Stimulated activated effector memory CD8-positive, alpha-beta T cell treated with anti-CD3 and anti-CD28 coated beads, Interleukin-12 subunit alpha, Interleukin-12 subunit beta, amount 100 ng/mL, for 72 hours (primary cell): ENCODE measurements around the gene PFN1.

Source experiments
- ATAC-seq: fragments of 150-1000 bp; cut with Tn5 transposase; 2 replicates; pipeline ENCODE4 v1.10.0; 2021
- DNase-seq, 2 donors: peaks; one replicate each; pipeline ENCODE4 v3.0.0; 2021 to 2022; ENCODE audit warnings: low spot score in 2 of 2
- H3K27ac Mint-ChIP-seq: one replicate; pipeline ENCODE4 v1.8.0; 2022; ENCODE audit warnings: mild to moderate bottlenecking, mixed read lengths
- H3K36me3 Mint-ChIP-seq: one replicate; pipeline ENCODE4 v1.8.0; 2022; ENCODE audit warnings: mild to moderate bottlenecking, mixed read lengths
- H3K4me1 Mint-ChIP-seq: one replicate; pipeline ENCODE4 v1.8.0; 2022; ENCODE audit warnings: mixed read lengths
- H3K4me3 Mint-ChIP-seq: one replicate; pipeline ENCODE4 v1.8.0; 2022; ENCODE audit warnings: mild to moderate bottlenecking, mixed read lengths
- H3K9me3 Mint-ChIP-seq: one replicate; pipeline ENCODE4 v1.8.0; 2022; ENCODE audit warnings: mixed read lengths

The PFN1 gene

DNA sequence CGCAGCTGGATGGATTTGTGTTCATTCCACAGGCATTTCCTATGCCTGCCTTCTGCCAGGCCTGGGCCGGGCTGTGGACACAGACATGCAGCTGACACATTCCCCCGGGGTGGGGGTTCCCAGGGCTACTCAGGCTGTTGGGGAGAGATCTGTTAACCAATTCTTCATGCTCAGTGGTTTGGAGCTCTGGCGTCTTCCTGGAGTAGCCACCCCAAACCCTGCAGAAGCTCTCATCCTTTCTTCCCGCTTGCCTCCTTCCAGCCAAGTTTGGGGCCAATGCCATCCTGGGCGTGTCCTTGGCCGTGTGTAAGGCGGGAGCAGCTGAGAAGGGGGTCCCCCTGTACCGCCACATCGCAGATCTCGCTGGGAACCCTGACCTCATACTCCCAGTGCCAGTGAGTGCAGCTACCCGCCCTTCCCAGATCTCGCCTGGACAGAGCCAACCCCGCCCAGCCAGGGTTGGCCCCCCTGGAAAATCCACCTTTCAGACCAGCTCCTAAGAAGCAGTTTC lies 5.2 kb upstream of the PFN1 start:
- H3K27ac Mint-ChIP-seq, result no peak overlapping the region
- H3K36me3 Mint-ChIP-seq, result peaks cover 20% of the 10 kb centered on the region
- peaks cover 22% of the 10 kb centered on the region for H3K4me1 Mint-ChIP-seq
- no peaks in the 10 kb centered on the region for H3K9me3 Mint-ChIP-seq
- no peak for DNase-seq
- no peak for ATAC-seq
- H3K4me3 Mint-ChIP-seq, result no peak overlapping the region

DNA sequence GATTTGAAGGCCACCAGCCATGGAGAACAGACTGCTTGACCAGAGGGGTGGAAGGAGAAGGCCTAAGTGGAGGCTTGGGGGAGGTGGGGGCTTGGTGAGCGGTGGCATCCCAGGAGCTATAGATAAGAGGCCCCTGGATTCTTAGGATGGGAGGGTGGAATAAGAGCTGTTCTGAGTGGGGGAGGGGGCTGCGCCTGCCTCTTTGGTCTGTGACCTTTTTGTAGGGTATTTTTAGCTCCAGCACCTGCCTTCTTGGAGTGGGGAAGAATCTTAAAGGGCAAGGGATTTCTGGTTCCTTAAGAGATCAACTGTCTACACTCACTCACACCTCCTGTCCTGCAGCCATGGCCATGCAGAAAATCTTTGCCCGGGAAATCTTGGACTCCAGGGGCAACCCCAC lies 3.2 kb upstream of the PFN1 start:
- DNase-seq (no peak), ATAC-seq (no peak)
- peak overlapping the region; percentile 99 for H3K27ac Mint-ChIP-seq
- peak overlapping the region; percentile 93 for H3K4me3 Mint-ChIP-seq
- peaks cover 31% of the 10 kb centered on the region for H3K4me1 Mint-ChIP-seq
- peaks cover 34% of the 10 kb centered on the region for H3K36me3 Mint-ChIP-seq
- H3K9me3 Mint-ChIP-seq, result no peaks in the 10 kb centered on the region

DNA sequence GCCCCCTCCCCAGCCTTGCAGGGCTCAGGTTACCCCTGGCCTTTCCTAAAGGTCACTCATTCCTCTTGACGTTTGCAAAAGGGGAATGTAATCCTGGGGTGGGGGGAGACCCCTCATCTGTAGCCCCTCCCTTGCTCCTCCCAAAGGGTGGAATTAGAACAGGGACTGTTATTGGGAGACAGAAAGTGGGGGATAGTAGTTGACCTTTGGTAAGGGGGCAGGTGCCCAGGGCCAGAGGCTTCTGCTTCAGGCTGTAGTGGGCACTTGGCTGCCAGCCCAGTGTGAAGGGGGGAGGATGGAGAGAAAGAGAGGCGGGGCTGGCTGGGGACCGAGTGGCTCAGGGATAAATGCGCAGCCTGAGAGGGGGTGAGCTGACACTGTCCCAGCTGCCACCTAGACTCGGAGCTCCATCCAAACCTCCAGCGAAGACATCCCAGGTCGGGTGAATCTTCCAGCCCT lies 2.4 kb upstream of the PFN1 start, which contains the start of gene ENO3:
Gene ENO3 (plus strand): TSS at position 374 of the 459 bp plus-strand sequence. CDS start 711 bp downstream, outside the sequence.
- no peak for DNase-seq
- peaks cover 37% of the 10 kb centered on the region for H3K4me1 Mint-ChIP-seq
- no peaks in the 10 kb centered on the region for H3K9me3 Mint-ChIP-seq
- peak within 1 kb of the TSS; percentile 99 for H3K27ac Mint-ChIP-seq
- peak within 1 kb of the TSS; percentile 93 for H3K4me3 Mint-ChIP-seq
- peaks cover 41% of the 10 kb centered on the region for H3K36me3 Mint-ChIP-seq
- no peak for ATAC-seq

DNA sequence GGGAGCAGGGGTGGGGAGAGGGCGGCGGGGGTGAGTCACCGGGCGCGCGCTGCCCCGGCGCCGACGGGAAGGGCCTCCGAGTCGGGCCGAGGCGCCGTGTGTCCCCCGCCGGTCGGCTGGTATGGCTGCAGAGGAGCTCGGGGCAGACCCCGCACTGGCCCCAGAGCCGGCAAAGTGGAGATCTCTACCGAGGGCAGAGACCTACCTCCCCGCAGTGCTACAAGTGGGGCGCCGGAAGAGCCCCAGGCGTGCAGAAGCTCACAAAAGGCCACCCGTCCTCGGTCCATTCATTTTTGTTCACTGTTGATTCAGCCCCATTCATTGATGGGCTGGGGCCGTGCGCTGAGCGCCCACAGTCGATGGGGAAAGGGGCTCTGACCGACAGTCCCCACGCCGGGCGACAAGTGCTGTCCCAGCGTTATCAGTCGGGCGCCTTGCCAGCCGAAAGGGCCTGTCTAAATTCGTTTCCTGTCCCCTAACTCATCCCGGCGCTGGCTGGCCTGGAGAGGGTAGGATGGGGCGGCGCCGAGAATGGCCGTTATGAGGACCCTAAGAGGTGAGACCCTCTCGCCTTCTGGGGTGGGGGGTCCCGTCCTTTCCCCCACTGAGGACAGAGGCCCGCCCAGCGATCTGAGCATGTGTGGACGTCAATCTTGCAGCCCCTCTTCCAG lies 1.9 kb upstream of the PFN1 start:
- H3K4me3 Mint-ChIP-seq, result peak overlapping the region; percentile 93
- ATAC-seq (peak; percentile 23), DNase-seq (no peak)
- no peaks in the 10 kb centered on the region for H3K9me3 Mint-ChIP-seq
- peaks cover 42% of the 10 kb centered on the region for H3K4me1 Mint-ChIP-seq
- H3K36me3 Mint-ChIP-seq, result peaks cover 46% of the 10 kb centered on the region
- H3K27ac Mint-ChIP-seq, result peak overlapping the region; percentile 99

DNA sequence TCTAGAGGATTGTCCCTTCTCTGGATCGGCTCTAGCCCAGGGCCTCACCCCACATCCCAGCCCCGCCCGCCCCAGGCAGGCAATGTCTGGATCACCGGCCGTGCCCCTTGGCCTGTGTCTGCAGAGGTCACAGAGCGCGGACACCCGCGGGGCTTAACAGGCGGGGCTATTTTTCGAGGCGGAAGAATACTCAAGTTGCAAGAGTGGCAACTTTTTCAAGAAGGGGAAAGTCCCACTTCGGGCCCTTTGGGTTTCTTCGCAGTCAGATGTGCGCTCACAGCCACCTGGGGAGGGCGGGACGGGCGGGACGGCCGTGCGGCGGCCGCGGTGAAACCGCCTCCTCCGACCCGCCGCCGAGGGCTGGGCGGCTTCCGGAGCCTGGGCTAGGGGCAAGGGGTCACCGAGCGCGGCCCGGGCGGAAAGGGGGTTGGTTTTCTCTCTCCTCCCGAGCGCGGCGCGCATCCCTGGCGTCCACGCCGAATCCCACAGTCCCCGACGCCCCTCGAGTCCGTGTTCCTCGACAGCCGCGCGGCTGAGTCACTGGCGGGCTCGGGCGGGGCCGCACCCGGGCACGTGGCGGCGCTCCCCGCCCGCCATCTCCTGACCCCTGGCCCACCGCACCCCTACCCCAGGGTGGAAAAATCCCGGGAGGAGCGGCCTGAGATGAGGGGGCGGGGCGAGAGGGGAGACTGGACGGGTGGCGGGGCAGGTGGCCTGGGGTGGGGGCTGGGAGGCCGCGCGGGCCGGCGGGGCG lies 1.2 kb upstream of the PFN1 start:
- Mint-ChIP-seq H3K36me3 (peaks cover 54% of the 10 kb centered on the region), H3K9me3 (no peaks in the 10 kb centered on the region), H3K4me3 (peak overlapping the region; percentile 93), H3K4me1 (peaks cover 50% of the 10 kb centered on the region), H3K27ac (peak overlapping the region; percentile 99)
- DNase-seq, result peak; percentile 67 to 91
- peak; percentile 57 for ATAC-seq

DNA sequence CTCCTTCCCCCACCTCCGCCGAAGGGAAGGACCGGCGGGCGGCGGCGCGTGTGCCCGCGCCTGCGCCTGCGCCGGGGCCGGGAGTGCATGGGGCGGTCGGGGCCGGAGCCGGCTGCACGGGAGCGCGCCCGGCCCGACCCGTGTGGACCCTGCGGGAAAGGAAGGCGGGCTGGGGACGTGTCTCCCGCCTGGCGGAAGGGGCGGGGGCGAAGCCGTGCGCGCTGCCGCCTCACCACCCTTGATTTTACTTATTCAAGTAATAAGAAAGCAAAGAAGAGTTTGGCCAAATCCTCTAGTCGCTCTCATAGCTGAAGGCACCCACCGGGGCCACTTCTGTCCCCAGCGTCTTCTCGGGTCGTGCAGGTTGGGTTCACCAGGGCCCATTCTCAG lies 596 bp upstream of the PFN1 start:
- Mint-ChIP-seq H3K36me3 (peaks cover 59% of the 10 kb centered on the region), H3K9me3 (no peaks in the 10 kb centered on the region), H3K4me1 (peaks cover 55% of the 10 kb centered on the region), H3K4me3 (peak overlapping the region; percentile 93), H3K27ac (peak overlapping the region; percentile 99)
- DNase-seq (peak; percentile 59 to 92), ATAC-seq (peak; percentile 60)

DNA sequence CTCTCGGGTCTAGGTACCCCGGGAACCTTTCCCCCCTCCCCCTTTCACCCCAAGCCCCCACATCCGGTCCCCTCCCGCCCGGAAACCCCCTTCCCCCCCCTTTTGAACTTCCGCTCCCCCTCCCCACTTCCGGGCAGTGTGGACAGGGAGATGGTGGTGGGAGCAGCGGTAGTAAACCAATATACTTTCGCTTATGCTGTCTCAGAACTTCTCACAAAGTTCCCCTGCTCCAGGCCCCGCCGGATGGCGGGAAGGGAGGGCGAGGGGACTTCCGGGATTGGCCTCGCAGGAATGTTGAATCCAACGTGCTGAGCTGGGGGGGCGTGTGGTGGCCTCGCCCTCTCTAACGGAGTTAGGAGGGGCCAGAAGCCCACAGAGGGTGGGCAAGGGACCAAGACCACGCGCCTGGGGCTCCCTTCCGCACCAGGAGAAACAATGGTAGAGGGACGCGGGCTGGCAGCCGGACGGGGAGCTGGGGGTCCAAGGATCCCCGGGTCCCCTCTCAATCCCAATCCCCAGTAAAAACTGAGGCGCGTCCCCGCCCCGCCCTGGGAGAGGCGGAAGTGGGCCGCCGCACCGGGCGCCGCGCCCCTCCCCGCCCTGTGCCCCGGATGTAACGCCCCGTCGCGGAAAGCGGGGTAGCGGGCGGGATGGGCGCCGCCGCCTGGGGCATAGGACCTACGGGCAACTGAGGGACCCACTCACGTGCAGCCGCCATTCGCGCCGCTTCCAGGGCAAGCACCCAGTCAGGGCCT lies 742 bp downstream of the PFN1 start:
- peak; percentile 27 for ATAC-seq

DNA sequence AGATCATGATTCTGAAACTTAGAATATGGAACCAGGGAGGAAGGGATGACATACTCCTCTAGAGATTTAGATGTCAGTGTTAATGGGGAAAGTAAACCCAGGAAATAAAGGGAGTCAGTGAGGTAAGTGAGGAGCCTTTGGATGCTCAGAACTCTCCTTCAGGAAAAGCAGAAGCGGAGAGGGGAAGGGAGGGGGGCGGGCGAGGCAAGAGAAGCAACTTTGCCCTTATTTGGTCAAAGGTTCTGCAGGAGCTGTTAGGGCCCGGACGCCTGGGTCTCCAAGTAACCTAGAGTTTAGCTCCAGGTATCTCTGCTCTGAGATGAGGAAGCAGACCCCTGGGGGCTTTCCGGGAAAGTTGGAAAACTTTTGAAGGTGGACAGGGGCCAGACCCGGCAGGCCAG lies 1.3 kb downstream of the PFN1 start:
- ATAC-seq, result no peak
- DNase-seq, result peak in 1 of 2 donors; percentile 34
- no peaks in the 10 kb centered on the region for H3K9me3 Mint-ChIP-seq
- peaks cover 78% of the 10 kb centered on the region for H3K36me3 Mint-ChIP-seq
- peak overlapping the region; percentile 93 for H3K4me3 Mint-ChIP-seq
- H3K4me1 Mint-ChIP-seq, result peaks cover 74% of the 10 kb centered on the region
- H3K27ac Mint-ChIP-seq, result peak overlapping the region; percentile 99

More for the DNA sequence above, 742 bp downstream of the PFN1 start:
- H3K36me3 Mint-ChIP-seq, result peaks cover 73% of the 10 kb centered on the region
- peak; percentile 55 to 89 for DNase-seq
- H3K4me3 Mint-ChIP-seq, result peak overlapping the region; percentile 93
- peak overlapping the region; percentile 99 for H3K27ac Mint-ChIP-seq
- H3K9me3 Mint-ChIP-seq, result no peaks in the 10 kb centered on the region
- peaks cover 69% of the 10 kb centered on the region for H3K4me1 Mint-ChIP-seq

DNA sequence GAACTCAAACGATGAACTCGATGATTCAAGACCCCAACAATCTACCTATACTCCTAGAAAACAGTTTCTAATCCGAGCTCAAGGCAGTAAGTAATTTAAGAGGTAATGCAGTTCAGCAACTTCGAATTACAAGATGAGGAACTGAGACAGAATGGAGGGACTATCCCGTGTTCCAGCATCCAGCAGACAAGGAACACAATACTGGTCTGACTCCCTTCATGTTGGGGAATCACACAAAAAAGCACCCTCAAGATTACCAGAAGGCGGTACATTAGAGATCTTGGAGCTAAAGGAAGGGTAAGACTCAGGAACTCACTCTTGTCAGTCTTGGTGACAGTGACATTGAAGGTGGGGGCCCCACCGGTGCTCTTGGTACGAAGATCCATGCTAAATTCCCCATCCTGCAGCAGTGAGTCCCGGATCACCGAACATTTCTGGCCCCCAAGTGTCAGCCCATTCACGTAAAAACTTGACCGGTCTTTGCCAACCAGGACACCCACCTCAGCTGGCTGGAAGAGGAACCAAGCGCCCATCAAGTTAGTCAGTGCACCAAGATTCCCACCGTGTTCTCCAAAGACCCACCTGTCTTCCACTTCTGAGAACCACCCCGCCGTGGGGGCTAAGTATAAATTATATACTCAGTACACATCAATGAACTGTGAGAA lies 1.9 kb downstream of the PFN1 start:
- peaks cover 75% of the 10 kb centered on the region for H3K4me1 Mint-ChIP-seq

DNA sequence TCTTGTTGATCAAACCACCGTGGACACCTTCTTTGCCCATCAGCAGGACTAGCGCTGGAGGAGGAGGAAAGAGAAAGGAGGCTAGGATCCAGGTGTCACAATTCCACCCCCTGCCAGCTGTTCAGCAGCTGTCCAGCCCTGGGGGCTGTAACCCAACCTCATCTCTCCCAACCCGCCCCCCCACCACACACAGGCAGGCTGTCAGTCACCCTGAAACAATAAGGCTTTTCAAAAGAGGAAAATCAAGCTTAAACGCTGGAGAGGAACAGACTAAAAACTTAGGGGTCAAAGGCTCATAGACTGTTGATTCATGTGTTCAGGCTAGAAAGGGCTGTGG lies 2.4 kb downstream of the PFN1 start:
- peak overlapping the region; percentile 93 for H3K4me3 Mint-ChIP-seq
- ATAC-seq (no peak), DNase-seq (no peak)
- peaks cover 75% of the 10 kb centered on the region for H3K4me1 Mint-ChIP-seq
- no peaks in the 10 kb centered on the region for H3K9me3 Mint-ChIP-seq
- H3K27ac Mint-ChIP-seq, result peak overlapping the region; percentile 99
- peaks cover 89% of the 10 kb centered on the region for H3K36me3 Mint-ChIP-seq

More for the DNA sequence above, 1.9 kb downstream of the PFN1 start:
- Mint-ChIP-seq H3K9me3 (no peaks in the 10 kb centered on the region), H3K36me3 (peaks cover 84% of the 10 kb centered on the region), H3K4me3 (peak overlapping the region; percentile 93), H3K27ac (peak overlapping the region; percentile 99)
- ATAC-seq (no peak), DNase-seq (peak in 1 of 2 donors; percentile 60)

DNA sequence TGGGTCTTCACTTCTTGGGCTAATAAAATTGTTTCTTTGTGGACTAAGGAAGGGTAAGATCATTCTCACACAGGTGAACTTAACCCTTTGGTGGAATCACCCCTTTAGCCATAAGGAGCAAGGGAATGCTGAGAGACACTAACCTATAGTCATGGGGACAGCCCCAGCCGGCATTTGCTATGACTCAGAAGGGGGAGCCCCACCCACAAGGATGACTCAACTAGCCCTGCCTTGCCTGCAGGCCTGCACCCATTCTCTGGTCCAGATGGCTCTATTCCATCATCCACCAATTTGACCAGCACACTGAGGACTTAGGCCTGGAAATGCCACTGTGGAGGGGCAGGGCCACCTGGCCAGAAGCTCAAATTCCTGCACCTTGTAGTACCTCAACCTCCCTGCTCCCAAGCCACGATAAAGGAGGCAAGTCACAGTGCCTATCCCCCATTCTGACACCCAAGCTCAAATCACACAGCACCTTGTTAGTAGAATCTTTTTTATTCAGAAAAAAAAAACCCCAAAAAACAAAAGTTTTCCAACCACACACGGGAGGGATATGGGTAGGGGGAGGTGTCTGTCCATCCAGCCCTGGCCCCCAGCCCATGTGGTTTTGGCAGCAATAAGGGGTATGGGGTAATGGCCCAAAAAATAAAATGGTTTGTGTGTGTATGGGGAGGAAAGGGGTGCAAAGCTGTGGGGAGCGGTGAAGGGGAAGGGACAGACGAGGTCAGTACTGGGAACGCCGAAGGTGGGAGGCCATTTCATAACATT lies 3.0 kb downstream of the PFN1 start:
- no peaks in the 10 kb centered on the region for H3K9me3 Mint-ChIP-seq
- peak overlapping the region; percentile 93 for H3K4me3 Mint-ChIP-seq
- H3K36me3 Mint-ChIP-seq, result peaks cover 90% of the 10 kb centered on the region
- H3K4me1 Mint-ChIP-seq, result peaks cover 71% of the 10 kb centered on the region
- ATAC-seq (peak; percentile 63), DNase-seq (peak; percentile 71 to 91)
- H3K27ac Mint-ChIP-seq, result peak overlapping the region; percentile 99

DNA sequence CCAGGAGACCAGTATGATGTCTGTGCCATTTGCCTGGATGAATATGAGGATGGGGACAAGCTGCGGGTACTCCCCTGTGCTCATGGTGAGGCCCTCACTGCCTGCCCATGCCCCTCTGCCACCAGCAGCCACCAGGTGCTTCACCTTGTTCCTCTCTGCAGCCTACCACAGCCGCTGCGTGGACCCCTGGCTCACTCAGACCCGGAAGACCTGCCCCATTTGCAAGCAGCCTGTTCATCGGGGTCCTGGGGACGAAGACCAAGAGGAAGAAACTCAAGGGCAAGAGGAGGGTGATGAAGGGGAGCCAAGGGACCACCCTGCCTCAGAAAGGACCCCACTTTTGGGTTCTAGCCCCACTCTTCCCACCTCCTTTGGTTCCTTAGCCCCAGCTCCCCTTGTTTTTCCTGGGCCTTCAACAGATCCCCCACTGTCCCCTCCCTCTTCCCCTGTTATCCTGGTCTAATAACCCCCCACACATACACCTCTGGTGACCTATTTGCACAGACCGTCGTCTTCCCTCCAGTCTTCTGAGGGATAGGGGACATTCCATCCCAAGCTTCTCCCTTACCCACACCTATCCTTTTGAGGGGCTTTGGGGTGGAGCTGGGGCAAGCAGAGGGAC lies 3.7 kb downstream of the PFN1 start:
- no peak for ATAC-seq
- H3K27ac Mint-ChIP-seq, result peak overlapping the region; percentile 99
- H3K36me3 Mint-ChIP-seq, result peaks cover 92% of the 10 kb centered on the region
- DNase-seq, result peak in 1 of 2 donors; percentile 79
- no peaks in the 10 kb centered on the region for H3K9me3 Mint-ChIP-seq
- peaks cover 68% of the 10 kb centered on the region for H3K4me1 Mint-ChIP-seq
- peak overlapping the region; percentile 93 for H3K4me3 Mint-ChIP-seq

DNA sequence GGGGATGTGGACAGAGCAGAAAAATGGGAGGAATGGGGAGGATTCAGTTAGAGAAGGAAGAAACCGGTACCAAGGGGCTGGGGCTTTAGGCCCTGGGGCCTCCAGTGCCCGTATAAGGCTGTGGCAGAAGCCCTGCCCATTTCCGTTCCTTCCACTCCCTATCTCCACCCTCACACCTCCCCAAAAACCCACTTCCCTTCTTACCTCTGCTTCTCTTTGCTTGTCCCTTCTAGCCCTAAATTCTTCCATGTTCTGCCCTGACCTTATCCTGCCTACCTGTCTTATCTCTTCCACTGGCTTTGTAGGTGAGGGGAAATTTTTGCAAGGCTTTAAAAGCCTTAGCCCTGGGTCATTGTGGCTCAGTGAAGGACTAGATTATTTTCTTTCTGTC lies 4.2 kb downstream of the PFN1 start:
- peak overlapping the region; percentile 99 for H3K27ac Mint-ChIP-seq
- peak overlapping the region; percentile 93 for H3K4me3 Mint-ChIP-seq
- H3K9me3 Mint-ChIP-seq, result no peaks in the 10 kb centered on the region
- H3K4me1 Mint-ChIP-seq, result peaks cover 68% of the 10 kb centered on the region
- peaks cover 92% of the 10 kb centered on the region for H3K36me3 Mint-ChIP-seq
- peak; percentile 12 for ATAC-seq
- no peak for DNase-seq
